Measurements from ENCODE around the gene TP53BP2. TPM values are rescaled to one million over a fixed set of nuclear protein-coding genes. Genes with fewer than 3 reads are reported as not detected.

The TP53BP2 gene
- total RNA-seq, 1 experiment from 2014 or later, result 38.2 TPM

- no peak overlapping the region for H3K4me3 ChIP-seq (replicated peaks in 1 of 2; ENCODE audit: low read depth in 1 of 2, low read length in 2 of 2)
- ChIA-PET POLR2A (no interaction called here), CTCF (no interaction called here), RAD21 (ENCODE audit: low non-redundant PET in 1 of 2, low total read pairs in 2 of 2, uncharacterized antibody in 2 of 2, unreplicated experiment in 2 of 2) (no interaction called here)
- peaks cover 3 to 11% of the 10 kb centered on the region in 2 experiments; a peak in 3 of 4 replicates for H3K4me1 ChIP-seq (ENCODE audit: control insufficient read depth in 1 of 2, insufficient read depth in 2 of 2, low read length in 2 of 2)
- no peak for DNase-seq (ENCODE audit: low read depth, low spot score)
- no peaks in the 10 kb centered on the region for H3K9me2 ChIP-seq (ENCODE audit: insufficient read depth)
- H3K27me3 ChIP-seq (ENCODE audit: insufficient read depth, low read length), result no peaks in the 10 kb centered on the region
- no peak overlapping the region for H3K9ac ChIP-seq (ENCODE audit: low read length)
- TF ChIP-seq POLR2A (IDR thresholded peaks at IDR 0.05; ENCODE audit: borderline replicate concordance, extremely low read depth, insufficient read depth, insufficient read length), result no peak
- no peak for TF ChIP-seq RAD21 (IDR thresholded peaks at IDR 0.05; ENCODE audit: low read depth)
- no peak for TF ChIP-seq ZNF274 (IDR thresholded peaks at IDR 0.05; ENCODE audit: low read depth, low read length)
- TF ChIP-seq SIN3A (IDR thresholded peaks at IDR 0.05; ENCODE audit: low read depth), result no peak
- TF ChIP-seq YY1 (IDR thresholded peaks at IDR 0.05; ENCODE audit: extremely low read depth, insufficient replicate concordance, low read depth, low read length), result no peak
- TF ChIP-seq CTCF (IDR thresholded peaks at IDR 0.05 in 2 of 3, conservative IDR thresholded peaks at IDR 0.05 in 1 of 3; ENCODE audit: borderline replicate concordance in 1 of 3, insufficient read depth in 1 of 3, low read depth in 2 of 3, low read length in 2 of 3), result no peak
- TF ChIP-seq ATF3 (IDR thresholded peaks at IDR 0.05), result no peak
- no peak for TF ChIP-seq POLR2AphosphoS5 (IDR thresholded peaks at IDR 0.05; ENCODE audit: low read depth, low read length)
- no peak for TF ChIP-seq JUND (IDR thresholded peaks at IDR 0.05)
- TF ChIP-seq ZFX (IDR thresholded peaks at IDR 0.05), result no peak
- no peak for TF ChIP-seq ZBTB33 (IDR thresholded peaks at IDR 0.05; ENCODE audit: extremely low read depth, insufficient replicate concordance, low read length)
- no peak for TF ChIP-seq SRF (IDR thresholded peaks at IDR 0.05; ENCODE audit: low read depth)
- no peak for TF ChIP-seq REST (IDR thresholded peaks at IDR 0.05; ENCODE audit: low read depth)
- TF ChIP-seq EGR1 (IDR thresholded peaks at IDR 0.05; ENCODE audit: low read depth), result no peak
- TF ChIP-seq SP1 (IDR thresholded peaks at IDR 0.05; ENCODE audit: low read depth), result no peak
- no peak for TF ChIP-seq ELF1 (IDR thresholded peaks at IDR 0.05; ENCODE audit: borderline replicate concordance, low read depth)
- no peak for TF ChIP-seq FOSL1 (IDR thresholded peaks at IDR 0.05; ENCODE audit: low read depth)
- no TSS peak for BruUV-seq (replicated peaks)
- ATAC-seq, result 0 out of 2 replicates have a peak, but pooled peaks have one; percentile 46
- intact Hi-C loops (cut with micrococcal nuclease), result no loop called here
- H3K4me2 ChIP-seq (ENCODE audit: low read length), result no peak overlapping the region
- H3K36me3 ChIP-seq (ENCODE audit: control insufficient read depth in 1 of 2, insufficient read depth in 2 of 2, low read length in 2 of 2), result 0 out of 4 replicates have a peak, but pooled peaks cover 0 to under 1% of the 10 kb centered on the region in 2 experiments
- H3K9me3 ChIP-seq (ENCODE audit: control insufficient read depth in 1 of 2, insufficient read depth in 1 of 2, low read depth in 1 of 2, low read length in 2 of 2), result no peaks in the 10 kb centered on the region
- no peak overlapping the region for H3K27ac ChIP-seq (ENCODE audit: low read depth, low read length)
- H3K79me2 ChIP-seq (ENCODE audit: insufficient read depth, low read length), result peaks cover 96% of the 10 kb centered on the region
- H2AFZ ChIP-seq (ENCODE audit: low read depth, low read length, poor library complexity, severe bottlenecking), result no peak overlapping the region
- peaks cover 6% of the 10 kb centered on the region; the same call in 1 of the 2 replicates for H4K20me1 ChIP-seq (ENCODE audit: insufficient read depth)
Measured at GRCh38 chr1:223827193-223827663, 18.5 kb downstream of the TP53BP2 start.

Measured in HCT116 (cell line).